Neural cell (in vitro differentiated cells): ENCODE data around the gene ZC3H7B. TPM values are rescaled to one million over a fixed set of nuclear protein-coding genes. Genes with fewer than 3 reads are reported as not detected.

Experiments used
- H2AFZ ChIP-seq: fragments of 200-600, 300-800 bp; sonication (generic), shearing (Covaris generic); 2 replicates; pipeline ENCODE4 v1.6.0; 2014; ENCODE audit warnings: low read depth, mild to moderate bottlenecking, antibody characterized with exemption, low read length, moderate library complexity
- H3F3A ChIP-seq: fragments of 200-600 bp; shearing (Covaris generic); 2 replicates; pipeline ENCODE4 v1.6.1; 2016; ENCODE audit warnings: mild to moderate bottlenecking, moderate library complexity, mixed read lengths, antibody characterized with exemption, low read length; ENCODE audit not compliant: insufficient read depth, poor library complexity, severe bottlenecking
- H3K27ac ChIP-seq: fragments of 200-600, 300-800 bp; sonication (generic), shearing (Covaris generic); 2 replicates; pipeline ENCODE4 v1.5.1; 2014; ENCODE audit warnings: mild to moderate bottlenecking, low read length, moderate library complexity
- H3K27me3 ChIP-seq: fragments of 300-800, 200-600 bp; sonication (generic), shearing (Covaris generic); 2 replicates; pipeline ENCODE4 v1.6.0; 2014; ENCODE audit warnings: mild to moderate bottlenecking, low read depth, low read length, moderate library complexity; ENCODE audit not compliant: insufficient read depth
- H3K36me3 ChIP-seq: fragments of 300-800, 200-600 bp; sonication (generic), shearing (Covaris generic); 2 replicates; pipeline ENCODE4 v1.5.1; 2014; ENCODE audit warnings: mild to moderate bottlenecking, antibody characterized with exemption, low read length, moderate library complexity; ENCODE audit not compliant: insufficient read depth
- H3K4me2 ChIP-seq: fragments of 300-800, 200-600 bp; sonication (generic), shearing (Covaris generic); 2 replicates; pipeline ENCODE4 v1.6.0; 2014; ENCODE audit warnings: mild to moderate bottlenecking, low read length
- H3K4me3 ChIP-seq: fragments of 300-800, 200-600 bp; sonication (generic), shearing (Covaris generic); 2 replicates; pipeline ENCODE4 v1.5.1; 2014; ENCODE audit warnings: mild to moderate bottlenecking, low read length, moderate library complexity
- H3K79me2 ChIP-seq: fragments of 200-600 bp; shearing (Covaris generic); replicated peaks from 2 replicates; pipeline ENCODE4 v1.6.0; 2014; ENCODE audit warnings: mild to moderate bottlenecking, low read length, moderate library complexity; ENCODE audit not compliant: insufficient read depth
- H3K9ac ChIP-seq: fragments of 300-800, 200-600 bp; sonication (generic), shearing (Covaris generic); 2 replicates; pipeline ENCODE4 v1.6.1; 2016; ENCODE audit warnings: mild to moderate bottlenecking, low read length, mixed read lengths
- H3K9me2 ChIP-seq: fragments of 200-600 bp; shearing (Covaris generic); 2 replicates; pipeline ENCODE4 v1.6.1; 2016; ENCODE audit warnings: mild to moderate bottlenecking, low read length, mixed read lengths; ENCODE audit not compliant: insufficient read depth
- H3K9me3 ChIP-seq: fragments of 200-600, 300-800 bp; sonication (generic), shearing (Covaris generic); 2 replicates; pipeline ENCODE4 v1.6.1; 2016; ENCODE audit warnings: mild to moderate bottlenecking, mixed run types, low read length, moderate library complexity, mixed read lengths
- H4K20me1 ChIP-seq: fragments of 200-600 bp; shearing (Covaris generic); 2 replicates; pipeline ENCODE4 v1.6.1; 2016; ENCODE audit warnings: mild to moderate bottlenecking, mixed run types; ENCODE audit not compliant: insufficient read depth
- CTCF ChIP-seq: fragments of 450-650 bp; IDR thresholded peaks from 2 replicates; pipeline ENCODE4 v1.5.1; 2014; ENCODE audit warnings: antibody characterized with exemption, mild to moderate bottlenecking, moderate library complexity; ENCODE audit not compliant: poor library complexity, severe bottlenecking
- EP300 ChIP-seq: fragments of 450-650 bp; conservative IDR thresholded peaks from 2 replicates; pipeline ENCODE4 v1.6.1; 2014; ENCODE audit warnings: antibody characterized with exemption, mild to moderate bottlenecking, moderate library complexity; ENCODE audit not compliant: poor library complexity, severe bottlenecking
- EZH2 ChIP-seq: fragments of 200-600, 300-800 bp; shearing (Covaris generic), sonication (generic); IDR thresholded peaks from 2 replicates; pipeline ENCODE4 v1.6.1; 2014; ENCODE audit warnings: antibody characterized with exemption, low read length, borderline replicate concordance, mild to moderate bottlenecking; ENCODE audit not compliant: insufficient read depth, poor library complexity, severe bottlenecking
- MXI1 ChIP-seq: fragments of 450-650 bp; conservative IDR thresholded peaks from 2 replicates; pipeline ENCODE4 v1.6.1; 2014; ENCODE audit warnings: antibody characterized with exemption, mild to moderate bottlenecking; ENCODE audit not compliant: poor library complexity, severe bottlenecking
- POLR2AphosphoS5 ChIP-seq: IDR thresholded peaks from 2 replicates; pipeline ENCODE4 v1.6.1; 2012
- RAD21 ChIP-seq: fragments of 450-650 bp; conservative IDR thresholded peaks from 2 replicates; pipeline ENCODE4 v1.6.1; 2014; ENCODE audit warnings: antibody characterized with exemption, mild to moderate bottlenecking, moderate library complexity
- SMC3 ChIP-seq: fragments of 450-650 bp; conservative IDR thresholded peaks from 2 replicates; pipeline ENCODE4 v1.6.1; 2014; ENCODE audit warnings: antibody characterized with exemption, mild to moderate bottlenecking, moderate library complexity; ENCODE audit not compliant: poor library complexity
- TAF1 ChIP-seq: IDR thresholded peaks from 2 replicates; pipeline ENCODE4 v1.6.1; 2012; ENCODE audit warnings: low read depth
- polyA plus RNA-seq: library from polyadenylated mRNA; depleted of rRNA; stranded (reverse); fragments of >200 nt; gene quantifications from 2 replicates; pipeline ENCODE4 v1.2.3, GENCODE V29; 2014
- TF ChIP-seq, protein P1 (sequence below): IDR thresholded peaks from 2 replicates; pipeline ENCODE4 v1.6.1; 2012; ENCODE audit warnings: borderline replicate concordance

The ZC3H7B gene
- polyA plus RNA-seq, 1 donor from 2014 or later, result 34.6 TPM

GRCh38 chr22:41341990-41342389 is 40.7 kb downstream of the ZC3H7B start:
- no peak overlapping the region for H3K9ac ChIP-seq
- no peak overlapping the region for H3K4me2 ChIP-seq
- no peaks in the 10 kb centered on the region for H4K20me1 ChIP-seq
- H2AFZ ChIP-seq, result no peak overlapping the region
- H3K27ac ChIP-seq, result no peak overlapping the region
- H3F3A ChIP-seq, result no peaks in the 10 kb centered on the region
- H3K9me3 ChIP-seq, result no peaks in the 10 kb centered on the region
- H3K27me3 ChIP-seq, result no peaks in the 10 kb centered on the region
- H3K4me3 ChIP-seq, result no peak overlapping the region
- TF ChIP-seq RAD21 (no peak), SMC3 (no peak), CTCF (no peak), EZH2 (no peak), MXI1 (no peak), TAF1 (no peak), POLR2AphosphoS5 (no peak), EP300 (no peak)
- TF ChIP-seq, protein P1, sequence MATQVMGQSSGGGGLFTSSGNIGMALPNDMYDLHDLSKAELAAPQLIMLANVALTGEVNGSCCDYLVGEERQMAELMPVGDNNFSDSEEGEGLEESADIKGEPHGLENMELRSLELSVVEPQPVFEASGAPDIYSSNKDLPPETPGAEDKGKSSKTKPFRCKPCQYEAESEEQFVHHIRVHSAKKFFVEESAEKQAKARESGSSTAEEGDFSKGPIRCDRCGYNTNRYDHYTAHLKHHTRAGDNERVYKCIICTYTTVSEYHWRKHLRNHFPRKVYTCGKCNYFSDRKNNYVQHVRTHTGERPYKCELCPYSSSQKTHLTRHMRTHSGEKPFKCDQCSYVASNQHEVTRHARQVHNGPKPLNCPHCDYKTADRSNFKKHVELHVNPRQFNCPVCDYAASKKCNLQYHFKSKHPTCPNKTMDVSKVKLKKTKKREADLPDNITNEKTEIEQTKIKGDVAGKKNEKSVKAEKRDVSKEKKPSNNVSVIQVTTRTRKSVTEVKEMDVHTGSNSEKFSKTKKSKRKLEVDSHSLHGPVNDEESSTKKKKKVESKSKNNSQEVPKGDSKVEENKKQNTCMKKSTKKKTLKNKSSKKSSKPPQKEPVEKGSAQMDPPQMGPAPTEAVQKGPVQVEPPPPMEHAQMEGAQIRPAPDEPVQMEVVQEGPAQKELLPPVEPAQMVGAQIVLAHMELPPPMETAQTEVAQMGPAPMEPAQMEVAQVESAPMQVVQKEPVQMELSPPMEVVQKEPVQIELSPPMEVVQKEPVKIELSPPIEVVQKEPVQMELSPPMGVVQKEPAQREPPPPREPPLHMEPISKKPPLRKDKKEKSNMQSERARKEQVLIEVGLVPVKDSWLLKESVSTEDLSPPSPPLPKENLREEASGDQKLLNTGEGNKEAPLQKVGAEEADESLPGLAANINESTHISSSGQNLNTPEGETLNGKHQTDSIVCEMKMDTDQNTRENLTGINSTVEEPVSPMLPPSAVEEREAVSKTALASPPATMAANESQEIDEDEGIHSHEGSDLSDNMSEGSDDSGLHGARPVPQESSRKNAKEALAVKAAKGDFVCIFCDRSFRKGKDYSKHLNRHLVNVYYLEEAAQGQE, result no peak
- peaks cover 7% of the 10 kb centered on the region for H3K36me3 ChIP-seq
- no peaks in the 10 kb centered on the region for H3K79me2 ChIP-seq
- H3K9me2 ChIP-seq, result no peaks in the 10 kb centered on the region

DNA sequence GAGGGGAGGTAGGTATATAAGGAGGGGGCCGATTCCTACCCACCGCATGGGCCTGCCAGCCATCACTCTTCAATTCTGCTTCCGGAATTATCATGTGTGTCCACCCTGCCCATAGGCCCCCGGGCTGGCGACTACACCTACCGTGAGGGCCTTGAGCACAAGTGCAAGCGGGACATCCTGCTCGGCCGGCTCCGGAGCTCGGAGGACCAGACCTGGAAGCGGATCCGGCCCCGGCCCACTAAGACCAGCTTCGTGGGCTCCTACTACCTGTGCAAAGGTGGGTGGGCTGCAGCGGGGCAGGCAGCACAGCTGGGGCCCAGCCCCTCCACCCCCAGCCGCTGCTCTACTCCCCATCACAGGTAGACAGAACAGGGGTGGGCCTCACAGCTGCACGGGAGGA is 42.0 kb downstream of the ZC3H7B start:
- H3K9ac ChIP-seq, result no peak overlapping the region
- H3K27ac ChIP-seq, result no peak overlapping the region
- TF ChIP-seq MXI1 (no peak), POLR2AphosphoS5 (no peak), CTCF (no peak), EP300 (no peak), EZH2 (no peak), TAF1 (no peak), RAD21 (no peak), SMC3 (no peak)
- TF ChIP-seq, protein P1, result no peak
- no peaks in the 10 kb centered on the region for H3K9me3 ChIP-seq
- H3F3A ChIP-seq, result no peaks in the 10 kb centered on the region
- peaks cover 7% of the 10 kb centered on the region for H3K36me3 ChIP-seq
- H3K4me3 ChIP-seq, result no peak overlapping the region
- no peaks in the 10 kb centered on the region for H4K20me1 ChIP-seq
- H2AFZ ChIP-seq, result no peak overlapping the region
- no peaks in the 10 kb centered on the region for H3K79me2 ChIP-seq
- H3K9me2 ChIP-seq, result no peaks in the 10 kb centered on the region
- H3K27me3 ChIP-seq, result no peaks in the 10 kb centered on the region
- no peak overlapping the region for H3K4me2 ChIP-seq
